ENCODE measurements around the gene THSD7B.

THSD7B gene

GRCh38 chr2:137161250-137161649 lies 395.9 kb downstream of the THSD7B start:
- no peak for DNase-seq

DNA sequence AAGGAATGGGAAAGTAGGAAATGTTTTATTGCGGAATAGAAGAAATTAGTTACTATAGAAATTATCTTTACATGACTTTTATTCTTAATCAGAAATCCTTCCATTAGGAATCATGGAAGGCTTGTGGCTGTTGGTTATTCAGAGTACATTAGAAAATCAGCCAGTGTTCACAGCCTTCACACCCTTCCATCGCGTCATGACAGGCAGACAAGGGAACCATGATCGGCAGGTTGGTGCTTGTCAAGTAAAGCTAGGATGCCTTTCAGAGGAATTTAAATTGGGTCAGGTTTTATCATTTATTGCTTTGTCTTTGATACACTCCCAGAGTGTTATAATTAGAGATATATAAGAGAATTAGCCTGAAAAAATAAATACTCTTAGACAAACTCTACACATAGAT lies 400.6 kb downstream of the THSD7B start:
- DNase-seq = no peak

DNA sequence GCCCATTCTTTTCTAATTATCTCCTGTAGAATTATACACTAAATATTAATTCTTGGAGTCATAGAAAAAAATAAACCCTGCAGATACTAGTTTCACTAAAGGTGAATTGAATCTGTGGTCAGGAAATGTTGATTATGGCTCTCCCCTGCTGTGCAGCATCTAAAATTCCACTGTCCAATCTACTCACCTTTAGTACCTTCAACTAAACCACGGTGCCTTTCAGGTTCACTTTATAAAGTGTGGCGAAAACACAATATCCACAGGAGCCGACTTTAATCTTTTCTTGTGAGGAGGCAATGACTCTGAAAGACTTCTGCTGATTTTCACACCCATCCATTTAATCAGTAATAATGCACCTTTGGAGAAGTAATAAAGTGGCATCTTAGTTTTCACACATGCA lies 402.3 kb downstream of the THSD7B start:
- DNase-seq = no peak

GRCh38 chr2:137168552-137168951 lies 403.2 kb downstream of the THSD7B start:
- no peak for DNase-seq

DNA sequence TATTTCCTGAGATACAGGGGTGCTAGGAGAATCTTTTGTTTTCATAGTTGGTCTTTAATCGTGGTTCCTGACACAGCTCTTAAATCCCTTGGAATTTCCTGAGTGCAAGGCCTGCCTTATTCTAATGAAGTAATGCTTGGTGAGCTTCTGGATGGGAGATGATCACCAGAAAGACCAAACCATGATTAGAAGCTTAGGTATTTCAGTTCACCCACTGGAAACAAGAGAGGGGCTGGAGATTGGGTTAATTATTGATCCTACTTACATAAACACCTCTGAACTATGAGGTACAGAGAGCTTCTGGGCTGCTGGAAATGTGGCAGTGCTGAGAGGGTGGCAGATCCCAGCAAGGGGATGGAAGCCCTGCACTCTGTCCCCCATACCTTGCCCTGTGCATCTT lies 406.8 kb downstream of the THSD7B start:
- DNase-seq = no peak

DNA sequence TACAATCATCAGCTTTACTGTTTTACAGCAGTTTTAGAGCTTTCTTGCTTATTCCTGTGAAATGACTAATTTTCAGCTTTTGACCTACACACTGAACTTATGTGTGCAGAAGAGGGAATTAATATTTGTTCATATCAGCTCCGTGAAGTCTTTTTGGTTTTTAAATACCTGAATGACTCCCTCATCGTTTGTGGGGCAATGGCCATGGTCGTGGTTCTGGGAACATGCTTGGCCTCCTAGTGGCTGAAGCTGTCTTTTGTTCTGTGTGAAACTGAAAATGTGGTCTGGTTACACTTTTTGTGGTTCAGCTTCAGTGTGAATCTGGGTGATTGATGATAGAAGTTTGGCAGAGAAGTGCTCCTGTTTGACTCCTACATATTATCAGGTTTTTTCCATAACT lies 408.1 kb downstream of the THSD7B start:
- DNase-seq = no peak

GRCh38 chr2:137175246-137175645 lies 409.9 kb downstream of the THSD7B start:
- no peak for DNase-seq

GRCh38 chr2:137178951-137179377 lies 413.6 kb downstream of the THSD7B start:
- DNase-seq = no peak

DNA sequence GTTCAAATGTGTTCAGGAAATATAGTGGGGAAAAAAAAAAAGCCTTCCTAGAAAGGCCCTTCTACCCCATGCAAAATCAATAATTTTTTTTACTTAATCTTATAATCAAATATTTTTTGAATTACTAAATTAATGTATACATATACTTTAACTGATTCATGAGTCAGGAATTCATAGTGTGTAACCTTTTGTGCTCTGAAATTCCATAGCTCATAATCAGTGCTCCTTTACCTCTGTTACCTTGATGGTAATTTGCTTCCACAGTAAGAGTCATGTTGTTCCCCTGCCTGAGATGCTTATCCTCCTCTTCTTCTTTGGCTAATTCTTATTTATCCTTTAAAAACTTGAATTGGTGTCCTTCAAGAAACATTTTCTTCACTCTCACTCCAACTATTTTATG lies 414.2 kb downstream of the THSD7B start:
- no peak for DNase-seq

GRCh38 chr2:137180012-137180411 lies 414.7 kb downstream of the THSD7B start:
- no peak for DNase-seq

- peak; percentile 58 for DNase-seq
These were observed 416.0 kb downstream of the THSD7B start for GRCh38 chr2:137181370-137181769.

DNA sequence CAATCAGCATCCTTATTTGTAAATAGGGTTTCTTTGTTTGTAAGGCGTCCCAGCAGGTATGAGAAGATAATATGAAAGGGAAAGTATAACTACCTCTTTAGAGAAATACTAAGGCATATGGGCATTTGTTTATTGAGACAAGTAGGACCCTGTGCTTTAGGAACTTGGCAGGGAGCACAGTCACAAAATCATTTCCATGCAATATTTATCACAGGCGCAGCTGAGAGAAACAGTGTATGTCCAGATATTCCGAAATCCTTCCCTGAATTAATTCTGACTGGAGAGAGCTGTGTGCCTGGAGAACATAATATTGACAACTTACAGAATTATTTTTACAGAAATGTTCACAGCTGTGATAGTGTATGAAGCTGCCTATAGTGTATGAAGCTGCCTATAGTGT lies 416.7 kb downstream of the THSD7B start:
- DNase-seq = peak; percentile 53

- peak; percentile 34 for DNase-seq
These were observed 418.0 kb downstream of the THSD7B start for GRCh38 chr2:137183206-137183898.

GRCh38 chr2:137185378-137186078 lies 420.2 kb downstream of the THSD7B start:
- no peak for DNase-seq

GRCh38 chr2:137187216-137187615 lies 421.9 kb downstream of the THSD7B start:
- DNase-seq = no peak

GRCh38 chr2:137190411-137191195 lies 425.3 kb downstream of the THSD7B start:
- no peak for DNase-seq

GRCh38 chr2:137192366-137193310 lies 427.3 kb downstream of the THSD7B start:
- DNase-seq = no peak

DNA sequence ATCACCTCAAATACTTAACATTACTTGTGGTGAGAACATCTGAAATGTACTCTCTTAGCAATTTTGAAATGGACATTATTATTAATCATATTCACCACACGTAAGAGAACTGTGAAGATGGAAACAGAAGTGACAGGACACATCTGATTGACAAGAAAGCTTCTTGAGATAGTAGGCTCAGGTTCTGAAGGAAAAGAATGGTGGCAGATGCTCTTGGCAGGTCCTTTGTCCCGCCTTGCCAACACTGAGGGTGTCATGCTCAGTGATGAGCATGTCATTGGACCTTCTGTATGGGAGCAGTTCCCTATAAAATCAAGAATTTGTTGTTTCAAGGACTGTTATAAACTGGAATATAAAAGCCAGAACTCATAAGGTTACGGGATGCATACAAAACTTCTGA lies 428.1 kb downstream of the THSD7B start:
- no peak for DNase-seq

DNA sequence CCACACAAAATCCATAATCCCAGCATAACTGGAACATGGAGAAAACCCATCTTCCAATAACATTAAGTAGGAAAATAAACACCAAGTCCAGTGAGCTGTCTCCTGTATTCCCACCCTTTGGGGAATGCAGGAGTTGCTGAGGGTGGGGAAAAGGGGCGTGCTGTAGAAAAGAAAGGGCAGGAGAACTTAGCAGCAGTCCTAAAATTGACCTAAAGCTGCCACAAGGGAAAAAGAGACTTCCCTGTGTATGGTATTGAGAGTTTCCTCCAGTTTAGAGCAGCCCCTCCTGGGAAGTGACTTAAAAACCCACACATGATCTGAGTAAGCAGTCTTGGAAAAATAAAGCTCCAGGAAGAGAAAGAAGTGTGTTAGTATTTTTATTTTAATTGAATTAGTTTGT lies 428.8 kb downstream of the THSD7B start:
- no peak for DNase-seq

- no peak for DNase-seq
These were observed 434.4 kb downstream of the THSD7B start for GRCh38 chr2:137199751-137200150.

GRCh38 chr2:137202318-137202717 lies 437.0 kb downstream of the THSD7B start:
- DNase-seq = no peak

DNA sequence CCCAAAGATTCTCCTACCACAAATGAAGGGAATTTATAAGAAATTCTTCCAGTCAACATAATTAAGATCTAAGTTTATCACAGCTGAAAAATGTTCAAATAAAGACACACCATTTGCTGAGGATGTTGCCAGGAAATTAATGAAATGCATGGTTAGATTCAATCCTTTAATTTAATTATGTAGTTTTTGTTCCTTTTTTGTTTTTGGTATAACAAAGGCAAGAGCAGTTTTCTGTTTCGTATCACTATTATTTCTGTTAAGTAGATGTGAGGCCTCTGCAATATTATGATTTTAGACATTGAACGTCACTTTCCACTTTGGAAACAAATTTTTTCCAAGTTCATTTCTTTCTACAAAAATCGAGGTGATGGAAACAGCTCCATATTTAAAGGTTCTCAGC lies 440.0 kb downstream of the THSD7B start:
- no peak for DNase-seq

GRCh38 chr2:137206069-137206468 lies 440.7 kb downstream of the THSD7B start:
- no peak for DNase-seq

Measured in NCI-H2171 treated with DMSO at 0.1 percent for 48 hours (cell line).